Activated T-helper 17 cell treated with anti-CD3 and anti-CD28 coated beads, Interleukin-2, amount 50 U/mL, for 72 hours (primary cell): ENCODE data around the gene DSCAM. TPM values are rescaled to one million over a fixed set of nuclear protein-coding genes. Genes with fewer than 3 reads are reported as not detected.

ENCODE experiments used
- ATAC-seq: fragments of 150-1000 bp; cut with Tn5 transposase; replicated peaks from 2 replicates; pipeline ENCODE4 v1.10.0; 2021; ENCODE audit warnings: mild to moderate bottlenecking, moderate library complexity
- H3K27ac Mint-ChIP-seq: one replicate; pipeline ENCODE4 v1.8.0; 2022; ENCODE audit warnings: mixed read lengths
- H3K27me3 Mint-ChIP-seq: one replicate; pipeline ENCODE4 v1.8.0; 2022; ENCODE audit warnings: mixed read lengths
- H3K36me3 Mint-ChIP-seq: one replicate; pipeline ENCODE4 v1.8.0; 2022; ENCODE audit warnings: low read depth, mild to moderate bottlenecking, mixed read lengths
- H3K4me1 Mint-ChIP-seq: one replicate; pipeline ENCODE4 v1.8.0; 2022; ENCODE audit warnings: mixed read lengths
- H3K4me3 Mint-ChIP-seq: one replicate; pipeline ENCODE4 v1.8.0; 2022; ENCODE audit warnings: mild to moderate bottlenecking, mixed read lengths
- H3K9me3 Mint-ChIP-seq: one replicate; pipeline ENCODE4 v1.8.0; 2022; ENCODE audit warnings: mixed read lengths
- total RNA-seq, 2 donors: library from RNA; stranded (reverse); gene quantifications; one replicate each; pipeline ENCODE4 v1.2.3, GENCODE V29; 2022

DSCAM gene
- total RNA-seq, 2 donors from 2014 or later, result not detected

DNA sequence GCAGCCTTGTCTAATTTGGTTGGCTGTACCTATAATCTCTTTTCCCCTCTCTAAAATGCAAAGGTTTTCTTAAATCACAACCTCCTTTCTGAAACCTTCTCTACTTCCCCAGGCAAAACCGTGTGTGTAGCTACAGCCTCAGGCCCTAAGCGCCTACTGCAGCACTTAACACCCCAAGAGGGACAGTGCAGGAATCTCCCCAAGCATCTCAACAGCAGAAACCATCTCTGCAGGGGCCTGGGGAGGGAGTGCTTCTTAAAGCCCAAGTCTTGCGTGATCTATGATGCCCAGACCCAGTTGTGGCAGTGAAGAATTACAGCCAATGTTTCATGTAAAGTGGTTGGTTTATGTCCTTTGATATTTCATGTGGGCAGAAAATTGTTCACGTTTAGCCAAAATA, 159.3 kb downstream of the DSCAM start:
- no peaks in the 10 kb centered on the region for H3K4me1 Mint-ChIP-seq
- no peak for ATAC-seq
- peaks cover 7% of the 10 kb centered on the region for H3K9me3 Mint-ChIP-seq
- peaks cover 5% of the 10 kb centered on the region for H3K27me3 Mint-ChIP-seq
- H3K4me3 Mint-ChIP-seq, result no peak overlapping the region
- H3K36me3 Mint-ChIP-seq, result no peaks in the 10 kb centered on the region
- H3K27ac Mint-ChIP-seq, result no peak overlapping the region

DNA sequence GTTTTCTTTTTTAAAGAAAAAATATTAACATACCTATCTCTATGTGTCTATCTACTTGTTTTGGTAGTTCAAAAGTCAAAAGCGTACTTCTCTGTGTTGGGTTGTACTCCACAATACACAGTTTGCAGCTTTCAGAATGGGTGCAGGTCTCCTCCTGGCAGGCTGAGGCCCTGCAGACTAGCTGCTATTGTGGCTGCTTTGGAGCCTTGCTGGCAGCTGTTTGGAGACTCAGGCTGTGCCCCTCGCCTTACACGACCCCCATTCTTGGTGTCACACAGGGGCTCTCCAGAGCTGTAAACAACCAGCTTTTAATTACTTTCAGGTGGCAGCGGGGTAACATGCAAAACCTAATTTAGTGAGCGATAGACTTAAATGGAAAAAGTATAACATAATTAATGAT, 160.4 kb downstream of the DSCAM start:
- ATAC-seq, result no peak
- H3K27ac Mint-ChIP-seq, result no peak overlapping the region
- H3K4me1 Mint-ChIP-seq, result no peaks in the 10 kb centered on the region
- H3K9me3 Mint-ChIP-seq, result peaks cover 13% of the 10 kb centered on the region
- peaks cover 5% of the 10 kb centered on the region for H3K27me3 Mint-ChIP-seq
- no peaks in the 10 kb centered on the region for H3K36me3 Mint-ChIP-seq
- no peak overlapping the region for H3K4me3 Mint-ChIP-seq

DNA sequence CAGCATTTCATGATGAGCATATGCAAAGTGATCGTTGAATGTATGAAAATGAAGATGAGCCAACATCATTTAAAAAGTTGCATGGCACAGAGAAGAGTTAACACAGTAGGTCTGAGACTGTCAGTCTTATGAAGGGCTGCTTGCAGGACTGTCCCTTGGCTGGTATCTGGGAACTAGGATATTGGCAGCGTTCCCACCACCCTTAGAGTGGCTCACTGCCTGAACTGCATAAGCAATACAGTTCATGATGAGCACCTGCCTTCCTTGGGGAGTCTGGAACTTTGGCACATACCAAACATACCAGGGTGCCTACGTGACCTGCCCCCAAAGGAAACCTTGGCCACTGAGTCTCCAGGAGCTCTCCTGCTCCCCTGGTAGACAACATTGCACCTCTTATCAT, 161.8 kb downstream of the DSCAM start:
- Mint-ChIP-seq H3K4me1 (no peaks in the 10 kb centered on the region), H3K27me3 (peaks cover 5% of the 10 kb centered on the region), H3K27ac (no peak overlapping the region), H3K9me3 (peaks cover 13% of the 10 kb centered on the region), H3K36me3 (no peaks in the 10 kb centered on the region), H3K4me3 (no peak overlapping the region)
- ATAC-seq, result no peak

DNA sequence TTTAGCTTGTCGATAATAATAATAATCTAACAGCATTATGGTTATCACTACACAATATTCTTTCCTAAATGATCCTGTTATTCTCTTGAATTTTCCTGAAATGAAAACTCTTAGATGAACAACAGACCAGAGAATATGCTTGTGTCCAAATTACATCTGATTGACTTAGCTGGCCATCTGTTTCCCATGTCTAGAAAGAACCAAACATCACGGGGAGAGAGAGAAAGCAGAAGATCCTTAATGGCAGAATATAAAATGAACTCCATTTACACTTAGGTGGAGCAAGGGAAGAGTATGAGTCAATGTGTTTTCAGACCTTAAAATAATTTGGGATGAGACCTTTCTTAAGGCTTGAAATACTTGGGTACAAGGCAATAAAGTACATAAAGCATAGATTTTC, 162.2 kb downstream of the DSCAM start:
- no peak for ATAC-seq
- peaks cover 13% of the 10 kb centered on the region for H3K9me3 Mint-ChIP-seq

DNA sequence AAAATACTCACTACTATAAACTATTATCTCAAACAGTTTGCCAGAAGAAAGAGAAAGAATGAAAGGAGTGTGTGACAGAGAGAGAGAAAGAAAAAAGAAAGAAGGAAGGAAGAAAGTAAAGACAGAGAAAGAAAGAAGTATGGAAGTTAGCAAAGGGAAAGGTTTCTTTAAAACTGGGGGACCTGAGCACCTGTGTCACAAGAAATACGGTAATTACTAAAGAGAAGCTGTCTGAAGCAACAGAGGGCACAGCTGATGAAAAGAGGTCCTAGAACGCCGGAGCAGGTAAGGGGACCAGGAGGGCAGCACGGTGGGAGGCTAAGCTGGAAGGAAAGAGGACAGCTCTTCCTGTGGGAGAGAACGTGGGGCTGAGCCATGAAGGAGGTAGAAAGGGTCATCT, 163.6 kb downstream of the DSCAM start:
- Mint-ChIP-seq H3K27ac (no peak overlapping the region), H3K4me1 (no peaks in the 10 kb centered on the region), H3K27me3 (peaks cover 5% of the 10 kb centered on the region), H3K4me3 (no peak overlapping the region), H3K36me3 (no peaks in the 10 kb centered on the region), H3K9me3 (peaks cover 13% of the 10 kb centered on the region)
- ATAC-seq, result no peak

More for the DNA sequence above, 162.2 kb downstream of the DSCAM start:
- Mint-ChIP-seq H3K4me3 (no peak overlapping the region), H3K27ac (no peak overlapping the region), H3K27me3 (peaks cover 5% of the 10 kb centered on the region), H3K36me3 (no peaks in the 10 kb centered on the region), H3K4me1 (no peaks in the 10 kb centered on the region)

DNA sequence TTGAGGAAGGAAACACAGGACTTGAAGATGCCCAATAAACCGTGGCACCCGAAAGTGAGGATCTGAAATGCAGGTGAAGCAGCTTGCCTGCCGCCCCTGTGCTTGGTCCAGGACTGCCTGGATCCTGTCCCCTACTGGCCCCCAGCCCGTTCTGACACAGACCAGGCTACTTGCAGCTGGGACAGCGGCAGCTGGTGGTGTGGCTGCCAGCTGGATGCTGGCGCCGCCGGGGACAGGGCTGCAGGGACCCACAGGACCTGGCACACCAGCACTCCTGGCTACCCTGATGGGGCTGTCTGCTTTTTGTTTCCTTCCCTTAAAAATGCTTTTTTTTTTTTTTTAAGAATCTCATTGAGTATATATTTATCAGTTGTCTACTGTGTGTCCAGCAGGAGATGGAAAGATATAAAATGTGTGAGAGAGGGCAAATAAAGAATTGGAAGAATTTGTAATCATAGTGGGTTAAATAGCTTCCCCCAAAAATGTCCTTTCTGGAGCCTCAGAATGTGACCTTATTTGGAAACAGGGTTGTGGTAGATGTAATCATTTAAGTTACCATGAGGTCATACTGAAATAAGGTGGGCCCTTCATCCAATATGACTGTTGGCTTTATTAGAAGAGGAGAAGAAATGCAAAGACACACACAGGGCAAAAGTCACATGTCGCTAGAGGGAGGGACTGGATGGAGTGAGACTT, 165.6 kb downstream of the DSCAM start:
- Mint-ChIP-seq H3K36me3 (no peaks in the 10 kb centered on the region), H3K27me3 (peaks cover 5% of the 10 kb centered on the region), H3K9me3 (peaks cover 13% of the 10 kb centered on the region), H3K27ac (no peak overlapping the region), H3K4me1 (no peaks in the 10 kb centered on the region), H3K4me3 (no peak overlapping the region)
- ATAC-seq, result no peak

DNA sequence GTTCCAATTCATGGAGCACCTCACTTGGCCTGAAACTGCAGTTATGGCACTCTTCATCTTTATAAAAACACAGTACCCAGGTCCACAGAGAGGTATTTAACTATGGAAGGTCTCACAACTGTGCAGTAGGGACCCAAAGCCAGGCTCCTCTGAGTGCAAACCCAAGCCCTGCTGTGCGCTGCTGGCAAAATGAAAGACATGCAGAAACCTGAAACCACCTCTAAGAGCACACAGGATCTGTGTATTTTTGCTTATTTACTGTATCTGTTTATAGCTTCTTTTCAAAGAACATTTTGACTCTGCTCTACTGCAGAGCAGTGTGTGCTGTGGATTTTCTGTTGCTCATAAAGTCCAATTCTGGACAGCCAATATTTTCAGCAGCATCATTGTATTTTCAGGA, 166.6 kb downstream of the DSCAM start:
- no peak overlapping the region for H3K4me3 Mint-ChIP-seq
- H3K36me3 Mint-ChIP-seq, result no peaks in the 10 kb centered on the region
- H3K4me1 Mint-ChIP-seq, result no peaks in the 10 kb centered on the region
- H3K27me3 Mint-ChIP-seq, result peaks cover 5% of the 10 kb centered on the region
- no peak for ATAC-seq
- no peak overlapping the region for H3K27ac Mint-ChIP-seq
- peaks cover 13% of the 10 kb centered on the region for H3K9me3 Mint-ChIP-seq

DNA sequence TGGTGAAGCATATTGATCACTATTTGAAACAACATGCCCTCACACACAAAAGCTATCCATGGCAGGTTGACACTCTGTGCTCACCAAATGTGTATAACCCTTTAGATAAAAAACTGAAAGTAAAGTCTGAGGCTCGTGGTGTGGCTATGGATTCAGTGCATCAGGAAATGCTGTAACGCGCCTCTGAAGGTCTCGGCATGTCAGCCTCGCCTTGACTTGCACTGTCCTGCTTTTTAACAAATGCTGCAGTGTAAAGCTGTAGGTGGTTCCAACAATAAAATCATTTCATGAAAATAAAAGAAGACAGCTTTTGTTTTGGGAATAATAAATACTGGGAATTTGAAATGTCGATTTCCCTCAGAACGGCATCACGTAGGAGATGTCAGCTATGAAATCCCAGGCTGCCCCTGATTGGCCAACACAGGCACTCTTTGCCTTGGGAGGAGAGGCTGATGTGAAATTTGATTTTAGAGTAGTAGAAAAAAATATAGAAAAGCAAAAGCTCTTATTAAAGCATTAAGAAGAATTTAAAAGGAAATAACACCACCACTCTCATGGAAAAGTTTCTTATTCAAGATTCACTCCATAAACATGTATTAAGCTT, 168.2 kb downstream of the DSCAM start:
- no peak for ATAC-seq
- no peaks in the 10 kb centered on the region for H3K4me1 Mint-ChIP-seq

DNA sequence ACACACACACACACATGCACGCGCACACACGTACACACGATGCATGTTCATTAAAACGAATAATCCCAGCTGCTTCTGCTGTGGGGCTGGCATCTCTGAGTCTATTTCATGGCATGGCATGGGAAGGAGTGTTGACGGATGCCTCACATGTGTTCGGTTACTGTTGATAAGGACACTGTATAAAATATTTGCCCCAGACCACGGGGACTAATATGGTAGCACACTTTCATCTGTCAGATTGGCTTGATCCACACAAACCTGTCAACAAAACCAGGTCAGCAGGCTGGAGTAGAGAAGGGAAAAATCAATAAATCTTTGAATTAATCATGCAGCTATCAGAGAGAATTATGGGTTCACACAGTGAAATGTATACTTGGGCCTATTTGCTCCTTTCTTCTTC, 171.9 kb downstream of the DSCAM start:
- Mint-ChIP-seq H3K4me3 (no peak overlapping the region), H3K27ac (no peak overlapping the region), H3K27me3 (no peaks in the 10 kb centered on the region), H3K36me3 (no peaks in the 10 kb centered on the region), H3K9me3 (no peaks in the 10 kb centered on the region), H3K4me1 (no peaks in the 10 kb centered on the region)
- ATAC-seq, result no peak

More for the DNA sequence above, 168.2 kb downstream of the DSCAM start:
- H3K36me3 Mint-ChIP-seq, result no peaks in the 10 kb centered on the region
- H3K27me3 Mint-ChIP-seq, result peaks cover 5% of the 10 kb centered on the region
- peaks cover 13% of the 10 kb centered on the region for H3K9me3 Mint-ChIP-seq
- H3K4me3 Mint-ChIP-seq, result no peak overlapping the region
- H3K27ac Mint-ChIP-seq, result no peak overlapping the region

DNA sequence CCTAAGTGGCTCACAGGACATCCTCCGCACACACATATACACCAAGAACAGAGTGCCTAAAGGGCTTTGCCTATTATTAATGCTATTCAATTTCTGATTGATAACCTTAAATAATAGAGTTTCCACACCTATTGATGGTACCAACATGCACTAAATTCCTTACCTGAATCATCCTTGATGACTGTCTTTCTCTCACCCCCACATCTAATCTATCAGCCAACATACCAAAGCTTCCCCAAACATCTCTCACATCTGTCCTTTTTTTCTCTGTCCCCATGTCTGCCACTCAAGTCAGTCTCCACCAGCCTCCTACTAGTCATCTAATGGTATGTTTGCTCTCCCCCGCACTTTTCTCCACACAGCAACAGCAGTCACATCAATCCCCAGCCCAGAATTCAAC, 174.4 kb downstream of the DSCAM start:
- Mint-ChIP-seq H3K4me3 (no peak overlapping the region), H3K9me3 (no peaks in the 10 kb centered on the region), H3K27me3 (no peaks in the 10 kb centered on the region), H3K27ac (no peak overlapping the region), H3K4me1 (no peaks in the 10 kb centered on the region), H3K36me3 (no peaks in the 10 kb centered on the region)
- no peak for ATAC-seq

DNA sequence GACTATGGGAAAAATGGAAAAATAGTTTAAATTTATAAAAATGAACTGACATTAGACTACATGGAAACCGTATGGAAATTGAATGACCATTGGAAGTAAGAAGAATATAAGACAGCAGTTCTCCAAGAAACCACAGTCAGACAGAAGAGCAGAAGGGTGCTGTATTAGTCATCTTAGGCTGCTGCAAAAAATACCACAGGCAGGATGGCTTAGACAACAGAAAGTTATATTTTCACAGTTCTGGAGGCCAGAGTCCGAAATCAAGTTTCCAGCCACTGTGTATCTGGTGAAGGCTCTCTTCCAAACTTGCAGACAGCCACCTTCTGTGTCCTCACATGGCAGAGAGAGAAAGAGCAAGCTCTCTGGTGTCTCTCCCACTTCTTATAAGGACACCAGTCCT, 175.2 kb downstream of the DSCAM start:
- Mint-ChIP-seq H3K9me3 (no peaks in the 10 kb centered on the region), H3K27me3 (no peaks in the 10 kb centered on the region), H3K4me3 (no peak overlapping the region), H3K36me3 (no peaks in the 10 kb centered on the region), H3K27ac (no peak overlapping the region), H3K4me1 (no peaks in the 10 kb centered on the region)
- no peak for ATAC-seq

DNA sequence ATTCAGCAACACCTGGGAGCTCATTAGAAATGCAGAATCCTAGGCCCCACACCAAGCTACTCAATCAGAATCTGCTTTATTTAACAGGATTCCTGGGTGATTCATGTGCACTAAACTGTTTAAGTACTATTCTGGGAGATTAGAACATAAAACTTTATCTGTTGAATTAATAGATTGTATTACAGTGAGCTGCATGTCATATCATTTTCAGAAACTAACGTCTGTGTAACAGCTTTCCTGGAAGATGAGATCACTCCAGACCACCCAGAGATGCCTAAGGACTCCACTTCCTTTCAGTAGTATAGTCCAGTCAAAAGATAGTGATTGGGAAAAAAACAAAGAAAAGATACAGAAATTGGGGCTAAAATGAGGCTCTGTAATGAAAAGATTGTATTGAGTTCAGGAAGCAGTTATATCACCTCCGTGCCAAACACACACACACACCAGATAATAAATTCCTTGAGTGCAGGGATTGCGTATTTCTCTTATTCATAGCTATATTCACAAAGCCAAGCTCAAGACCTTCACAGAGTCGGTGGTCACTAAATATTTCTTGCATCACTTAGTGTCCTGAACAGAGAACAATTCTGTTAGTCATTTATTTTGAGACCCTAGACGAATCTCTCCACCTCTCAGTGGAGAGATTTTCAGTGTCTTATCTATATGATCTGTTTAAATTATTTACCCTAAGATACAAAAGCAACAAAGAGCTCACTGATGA, 178.2 kb downstream of the DSCAM start:
- Mint-ChIP-seq H3K9me3 (no peaks in the 10 kb centered on the region), H3K4me1 (no peaks in the 10 kb centered on the region), H3K27ac (no peak overlapping the region), H3K36me3 (no peaks in the 10 kb centered on the region), H3K27me3 (no peaks in the 10 kb centered on the region), H3K4me3 (no peak overlapping the region)
- ATAC-seq, result no peak

DNA sequence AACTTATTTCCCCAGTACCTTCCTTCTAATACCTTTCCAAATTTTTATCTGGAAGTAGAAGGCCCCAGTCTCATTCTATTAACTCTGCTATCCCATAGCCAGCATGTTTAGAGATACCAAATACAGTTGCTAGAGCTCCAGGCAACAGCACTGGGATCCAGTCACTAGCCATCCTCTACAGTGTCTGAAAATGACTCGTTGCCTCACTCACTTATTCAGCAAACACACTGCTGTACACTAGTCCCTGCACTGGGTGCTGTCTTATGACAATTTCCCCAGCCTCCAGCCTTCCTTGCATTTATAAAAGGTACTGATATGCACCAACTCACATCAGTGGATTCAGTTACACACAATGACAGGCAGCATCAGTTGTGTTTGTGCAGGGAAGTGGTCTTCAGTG, 179.0 kb downstream of the DSCAM start:
- H3K36me3 Mint-ChIP-seq, result no peaks in the 10 kb centered on the region
- no peaks in the 10 kb centered on the region for H3K4me1 Mint-ChIP-seq
- H3K27ac Mint-ChIP-seq, result no peak overlapping the region
- peaks cover 2% of the 10 kb centered on the region for H3K27me3 Mint-ChIP-seq
- no peak for ATAC-seq
- H3K4me3 Mint-ChIP-seq, result no peak overlapping the region
- H3K9me3 Mint-ChIP-seq, result no peaks in the 10 kb centered on the region

DNA sequence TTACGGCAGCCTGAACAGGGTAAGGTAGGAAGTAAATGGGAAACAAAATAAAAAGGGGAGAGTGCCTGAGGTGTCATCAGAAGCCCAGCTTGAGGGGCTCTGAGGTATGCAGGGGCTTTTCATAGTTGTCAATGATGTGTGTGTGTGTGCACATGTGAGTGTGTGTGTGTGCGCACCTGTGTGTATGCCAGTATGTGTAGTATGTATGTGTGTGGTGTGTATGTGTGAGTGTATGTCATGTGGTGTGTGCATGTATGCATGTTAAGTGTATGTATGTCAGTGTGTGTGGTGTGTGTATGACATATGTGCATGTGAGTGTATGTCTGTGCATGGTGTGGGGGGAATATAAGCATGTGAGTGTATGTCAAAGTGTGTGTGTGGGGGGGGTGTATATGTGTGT, 184.1 kb downstream of the DSCAM start:
- H3K36me3 Mint-ChIP-seq, result no peaks in the 10 kb centered on the region
- peaks cover 9% of the 10 kb centered on the region for H3K27me3 Mint-ChIP-seq
- no peak overlapping the region for H3K27ac Mint-ChIP-seq

DNA sequence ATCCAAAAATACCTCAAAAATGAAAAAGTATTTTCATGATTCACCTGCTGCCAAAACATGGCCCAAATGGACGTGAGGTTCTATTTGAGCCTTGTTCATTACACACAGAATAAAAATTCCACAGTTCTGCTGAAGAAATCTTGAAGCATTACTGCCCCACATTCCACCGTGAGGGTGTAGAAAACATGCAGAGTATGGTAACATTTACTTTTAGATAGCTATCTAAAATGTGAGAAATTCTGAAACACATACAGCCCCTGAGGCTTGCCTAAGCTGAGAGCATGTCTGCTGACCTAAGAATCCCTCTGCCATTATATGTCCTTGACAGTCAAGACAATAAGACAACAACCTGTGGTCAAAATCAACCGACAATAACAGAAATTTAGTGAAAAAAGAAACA, 186.5 kb downstream of the DSCAM start:
- peaks cover 9% of the 10 kb centered on the region for H3K9me3 Mint-ChIP-seq
- peaks cover 9% of the 10 kb centered on the region for H3K27me3 Mint-ChIP-seq
- no peak overlapping the region for H3K4me3 Mint-ChIP-seq
- H3K27ac Mint-ChIP-seq, result no peak overlapping the region
- no peak for ATAC-seq
- no peaks in the 10 kb centered on the region for H3K4me1 Mint-ChIP-seq
- H3K36me3 Mint-ChIP-seq, result no peaks in the 10 kb centered on the region

More for the DNA sequence above, 184.1 kb downstream of the DSCAM start:
- no peaks in the 10 kb centered on the region for H3K4me1 Mint-ChIP-seq
- ATAC-seq, result no peak
- no peak overlapping the region for H3K4me3 Mint-ChIP-seq
- H3K9me3 Mint-ChIP-seq, result peaks cover 5% of the 10 kb centered on the region
